ENCODE results near the gene PSMC4. TPM values are rescaled to one million over a fixed set of nuclear protein-coding genes. Genes with fewer than 3 reads are reported as not detected.

The PSMC4 gene
- total RNA-seq, 1 donor from 2014 or later: 49.3 TPM

DNA sequence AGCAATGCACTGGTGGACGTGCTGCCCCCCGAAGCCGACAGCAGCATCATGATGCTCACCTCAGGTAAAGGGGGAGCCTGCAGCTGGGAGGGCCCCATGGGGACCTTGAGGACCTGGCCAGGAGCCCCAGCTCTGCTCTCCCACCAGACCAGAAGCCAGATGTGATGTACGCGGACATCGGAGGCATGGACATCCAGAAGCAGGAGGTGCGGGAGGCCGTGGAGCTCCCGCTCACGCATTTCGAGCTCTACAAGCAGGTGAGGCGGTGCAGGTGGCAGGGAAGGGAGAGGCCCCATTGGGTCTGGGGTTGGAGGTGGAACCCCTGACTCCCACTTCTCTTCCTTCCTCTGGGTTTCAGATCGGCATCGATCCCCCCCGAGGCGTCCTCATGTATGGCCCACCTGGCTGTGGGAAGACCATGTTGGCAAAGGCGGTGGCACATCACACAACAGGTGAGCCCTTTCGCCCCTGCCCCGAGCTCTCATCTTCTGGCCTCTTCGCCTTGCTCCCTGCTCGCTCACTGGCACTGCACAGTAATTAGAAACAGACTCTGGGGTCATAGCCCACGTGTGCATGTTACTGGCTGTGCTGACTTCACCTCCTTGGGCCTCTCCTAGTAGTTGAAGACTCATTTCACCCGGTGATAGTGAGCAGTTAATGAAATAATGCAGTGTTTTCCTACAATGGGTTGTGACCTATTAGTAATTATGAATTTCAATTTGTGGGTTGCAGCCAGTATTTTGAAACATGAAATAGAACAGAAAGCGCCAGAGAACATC lies 3.6 kb downstream of the PSMC4 start:
- intact Hi-C loops (cut with DNase I): no loop called here
- no peak for DNase-seq (ENCODE audit: low spot score)
- ATAC-seq: no peak

DNA sequence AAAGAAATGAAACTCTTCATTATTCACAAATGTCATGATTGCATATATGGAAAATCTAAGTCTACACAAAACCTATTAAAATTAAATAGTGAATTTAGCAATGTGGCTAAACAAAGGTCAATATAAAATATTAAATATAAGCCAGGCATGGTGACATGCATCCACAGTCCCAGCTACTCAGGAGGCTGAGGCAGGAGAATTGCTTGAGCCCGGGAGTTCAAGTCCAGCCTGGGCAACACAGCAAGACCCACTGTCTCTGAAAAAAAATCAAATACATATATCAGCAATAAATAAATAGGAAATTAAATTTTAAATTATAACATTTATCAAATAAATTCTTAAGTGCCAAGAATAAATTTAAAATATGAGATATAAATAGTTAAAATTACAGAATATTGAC lies 11.9 kb downstream of the PSMC4 start:
- DNase-seq (ENCODE audit: low spot score) (no peak), ATAC-seq (no peak)
- intact Hi-C loops (cut with DNase I): no loop called here

DNA sequence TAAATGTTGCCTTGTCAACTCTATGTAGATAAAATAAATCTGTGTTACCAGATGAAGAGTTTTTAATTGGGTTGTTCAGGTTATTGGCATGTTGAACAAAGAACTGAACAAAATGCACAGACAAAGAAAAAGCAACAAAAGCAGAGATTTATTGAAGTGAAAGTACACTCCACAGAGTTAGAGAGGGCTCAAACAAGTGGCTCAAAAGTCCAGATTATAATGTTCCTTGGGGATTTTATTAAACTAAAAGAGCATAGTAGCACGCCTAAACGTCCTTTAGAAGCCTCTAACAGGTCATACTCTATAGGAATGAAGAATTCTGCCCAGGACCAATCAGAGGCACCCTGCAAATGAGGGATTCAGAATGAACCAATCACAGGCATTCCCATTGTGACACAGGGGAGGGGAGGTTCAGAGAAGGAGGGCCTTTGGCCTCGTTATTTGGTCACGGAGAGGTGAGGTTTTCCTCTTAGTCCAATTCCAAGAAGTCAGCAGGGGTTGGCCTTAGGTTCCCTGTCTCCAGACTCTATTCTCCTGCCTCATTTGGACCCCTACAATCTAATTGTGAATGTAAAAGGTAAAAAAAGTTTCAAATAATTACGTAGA lies 12.8 kb downstream of the PSMC4 start:
- intact Hi-C loops (cut with DNase I): no loop called here
- no peak for ATAC-seq
- DNase-seq (ENCODE audit: low spot score): no peak

DNA sequence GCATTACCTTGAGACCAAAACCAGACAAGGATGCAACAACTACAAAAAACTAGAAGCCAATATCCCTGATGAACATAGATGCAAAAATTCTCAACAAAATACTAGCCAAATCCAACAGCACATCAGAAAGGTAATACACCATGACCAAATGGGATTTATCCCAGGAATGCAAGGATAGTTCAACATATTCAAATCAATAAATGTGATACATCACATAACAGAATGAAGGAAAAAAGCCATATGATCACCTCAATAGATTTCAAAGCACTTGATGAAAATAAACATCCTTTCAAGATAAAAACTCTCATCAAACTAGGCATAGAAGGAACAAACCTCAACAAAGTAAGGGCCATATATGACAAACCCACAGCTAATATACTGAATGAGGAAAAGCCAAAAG lies 15.7 kb downstream of the PSMC4 start:
- intact Hi-C loops (cut with DNase I): no loop called here
- no peak for DNase-seq (ENCODE audit: low spot score)
- ATAC-seq: no peak

DNA sequence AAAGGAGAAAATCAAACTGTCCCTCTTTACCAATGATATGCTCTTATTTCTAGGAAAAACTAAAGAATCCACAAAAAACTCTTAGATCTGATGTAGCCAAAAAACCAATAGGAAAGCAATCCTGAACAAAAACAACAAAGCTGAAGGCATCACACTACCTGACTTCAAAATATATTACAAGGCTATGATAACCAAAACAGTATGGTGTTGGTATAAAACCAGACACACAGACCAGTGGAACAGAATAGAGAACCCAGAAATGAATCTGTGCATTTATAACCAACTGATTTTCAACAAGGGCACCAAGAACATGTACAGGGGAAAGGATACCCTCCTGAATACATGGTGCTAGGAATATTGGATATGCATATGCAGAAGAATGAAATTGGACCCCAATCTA lies 16.2 kb downstream of the PSMC4 start:
- ATAC-seq (no peak), DNase-seq (ENCODE audit: low spot score) (no peak)
- intact Hi-C loops (cut with DNase I): no loop called here

DNA sequence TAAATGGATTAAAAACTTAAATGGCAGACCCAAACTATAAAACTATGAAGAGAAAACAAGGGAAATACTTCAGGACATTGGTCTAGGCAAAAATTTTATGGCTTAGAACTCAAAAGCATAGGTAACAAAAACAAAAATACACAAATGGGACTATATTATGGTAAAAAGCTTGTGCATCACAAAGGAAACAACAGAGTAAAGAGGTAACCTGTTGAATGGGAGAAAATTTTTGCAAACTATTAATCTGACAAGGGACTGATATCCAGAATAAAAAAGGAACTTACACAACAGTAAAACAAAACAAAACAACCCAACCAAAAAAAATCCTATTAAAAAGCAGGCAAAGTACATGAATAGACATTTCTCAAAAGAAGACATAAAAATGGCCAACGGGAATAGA lies 16.6 kb downstream of the PSMC4 start:
- ATAC-seq (no peak), DNase-seq (ENCODE audit: low spot score) (no peak)
- intact Hi-C loops (cut with DNase I): no loop called here

DNA sequence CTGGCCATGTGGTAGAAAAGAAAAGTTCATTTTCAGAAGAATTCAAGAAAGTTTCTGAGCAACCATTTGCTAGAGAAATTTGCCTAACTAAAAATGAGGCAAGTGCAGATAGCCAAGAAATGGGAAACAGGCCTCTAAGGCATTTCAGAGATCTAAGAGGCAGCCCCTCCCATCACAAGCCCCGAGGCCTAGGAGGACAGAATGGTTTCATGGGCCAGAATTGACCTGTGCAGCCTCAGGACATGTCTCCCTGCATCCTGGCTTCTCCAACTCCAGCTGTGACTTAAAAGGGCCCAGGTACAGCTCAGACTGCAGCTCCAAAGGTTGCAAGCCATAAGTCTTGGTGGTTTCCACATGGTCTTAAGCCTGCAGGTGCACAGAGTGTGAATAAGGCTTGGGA lies 22.6 kb downstream of the PSMC4 start:
- DNase-seq (ENCODE audit: low spot score) (no peak), ATAC-seq (no peak)
- intact Hi-C loops (cut with DNase I): no loop called here

DNA sequence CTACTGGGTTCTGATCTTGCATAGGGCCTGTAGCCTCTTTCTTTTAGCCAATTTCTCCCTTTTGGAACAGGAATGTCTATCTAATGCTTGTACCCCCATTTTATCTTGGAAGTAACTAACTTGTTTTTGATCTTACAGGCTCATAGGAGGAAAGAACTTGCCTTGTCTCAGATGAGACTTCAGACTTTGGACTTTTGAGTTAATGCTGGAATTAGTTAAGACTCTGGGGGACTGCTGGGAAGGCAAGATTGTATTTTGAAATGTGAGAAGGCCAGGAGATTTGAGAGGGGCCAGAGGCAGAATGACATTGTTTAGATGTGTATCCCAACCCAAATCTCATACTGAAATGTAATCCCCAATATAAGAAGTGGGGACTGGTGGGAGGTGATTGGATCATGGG lies 23.4 kb downstream of the PSMC4 start:
- ATAC-seq (no peak), DNase-seq (ENCODE audit: low spot score) (no peak)
- intact Hi-C loops (cut with DNase I): no loop called here

DNA sequence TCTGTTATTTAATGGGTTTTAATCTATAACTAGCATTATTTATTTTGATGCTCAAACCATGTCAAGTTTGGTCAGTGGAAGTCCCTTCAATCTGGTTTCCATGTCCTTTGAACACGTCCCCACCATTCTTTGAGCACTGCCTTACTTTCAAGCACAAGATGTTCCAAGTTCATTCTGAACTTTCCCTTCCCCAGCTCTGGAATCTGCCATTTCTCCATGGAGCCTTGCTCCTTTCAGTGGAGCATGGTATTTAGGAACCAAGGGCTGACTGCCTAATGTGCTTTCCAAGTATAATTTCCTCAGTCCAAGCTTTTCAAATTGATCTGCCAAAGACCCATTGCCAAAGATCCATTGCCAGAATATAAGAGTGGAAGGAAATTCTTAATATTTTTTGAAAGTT lies 24.8 kb downstream of the PSMC4 start:
- ATAC-seq (no peak), DNase-seq (ENCODE audit: low spot score) (no peak)
- intact Hi-C loops (cut with DNase I): no loop called here

DNA sequence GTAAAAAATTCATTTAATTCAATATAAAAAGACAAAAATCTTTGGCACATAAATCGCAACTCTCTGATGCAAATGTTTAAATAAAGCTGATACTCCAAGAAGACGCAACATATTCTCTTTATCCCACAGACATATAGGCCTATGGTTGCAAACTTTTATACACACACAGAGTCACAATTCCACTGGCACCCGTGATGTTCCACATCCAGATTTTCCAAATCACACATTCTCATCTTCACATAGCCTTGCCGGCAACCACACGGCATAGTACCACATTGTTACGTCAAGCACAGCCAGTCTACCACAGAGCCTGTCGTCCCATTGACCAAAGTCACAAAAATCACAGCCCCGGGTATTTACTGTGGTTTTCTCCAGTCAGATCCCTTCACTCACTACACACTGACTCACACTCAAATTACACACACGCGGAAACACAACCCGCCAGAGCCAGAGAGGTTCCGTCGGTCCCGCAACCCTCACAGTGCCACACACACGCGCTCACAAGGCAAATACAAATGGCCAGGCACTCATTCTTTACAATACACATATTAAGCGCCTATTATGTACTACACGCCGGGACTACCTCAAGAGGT lies 25.3 kb downstream of the PSMC4 start:
- ATAC-seq: peak; percentile 61
- intact Hi-C loops (cut with DNase I): no loop called here

DNA sequence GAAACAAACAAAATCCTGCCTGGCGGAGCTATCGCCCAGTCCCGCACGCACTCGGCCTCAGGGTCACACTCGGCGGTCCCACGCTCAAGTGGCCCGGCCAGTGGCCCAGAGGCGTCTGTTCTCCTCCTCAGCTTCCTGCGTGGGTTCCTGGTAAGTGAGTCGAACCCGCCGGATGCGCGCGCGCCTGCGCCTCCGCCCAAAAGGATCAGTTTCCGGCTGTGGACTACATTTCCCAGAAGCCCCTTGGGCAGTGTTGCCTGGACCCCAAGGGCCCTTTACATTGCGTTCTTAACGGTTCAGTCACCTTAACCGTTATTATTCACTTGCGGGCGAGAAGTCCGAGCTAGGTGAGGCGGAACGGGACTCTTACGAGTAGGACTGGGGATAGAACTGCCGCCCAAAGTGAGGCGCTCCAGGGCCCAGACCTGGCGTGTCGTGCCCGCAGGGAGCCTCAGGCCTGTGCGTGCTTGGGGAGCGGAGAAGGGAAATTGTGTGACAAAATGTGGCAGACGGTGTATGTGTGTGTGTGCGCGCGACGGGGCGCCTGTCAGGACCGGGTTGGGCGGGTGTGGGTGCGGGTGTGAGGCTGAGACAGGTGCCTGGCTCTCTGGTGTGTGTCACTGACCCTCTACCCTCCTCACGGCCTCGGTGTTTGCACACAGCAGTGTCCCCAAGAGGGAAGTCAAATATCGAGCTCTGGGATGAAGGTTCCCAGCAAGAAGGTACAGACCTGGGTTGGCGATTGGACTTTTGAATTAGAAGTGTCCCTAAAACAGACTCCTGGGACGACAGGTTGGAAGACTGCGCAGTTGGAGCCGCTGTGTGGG lies 26.1 kb downstream of the PSMC4 start, which contains the start of gene ZNF546:
Gene ZNF546 (plus strand): TSS at position 250 of the 827 bp plus-strand sequence. CDS start 1,267 bp downstream, outside the sequence.
- DNase-seq (ENCODE audit: low spot score): peak; percentile 93
- ATAC-seq: peak; percentile 99
- intact Hi-C loops (cut with DNase I): no loop called here

More for the DNA sequence above, 25.3 kb downstream of the PSMC4 start:
- DNase-seq (ENCODE audit: low spot score): no peak

DNA sequence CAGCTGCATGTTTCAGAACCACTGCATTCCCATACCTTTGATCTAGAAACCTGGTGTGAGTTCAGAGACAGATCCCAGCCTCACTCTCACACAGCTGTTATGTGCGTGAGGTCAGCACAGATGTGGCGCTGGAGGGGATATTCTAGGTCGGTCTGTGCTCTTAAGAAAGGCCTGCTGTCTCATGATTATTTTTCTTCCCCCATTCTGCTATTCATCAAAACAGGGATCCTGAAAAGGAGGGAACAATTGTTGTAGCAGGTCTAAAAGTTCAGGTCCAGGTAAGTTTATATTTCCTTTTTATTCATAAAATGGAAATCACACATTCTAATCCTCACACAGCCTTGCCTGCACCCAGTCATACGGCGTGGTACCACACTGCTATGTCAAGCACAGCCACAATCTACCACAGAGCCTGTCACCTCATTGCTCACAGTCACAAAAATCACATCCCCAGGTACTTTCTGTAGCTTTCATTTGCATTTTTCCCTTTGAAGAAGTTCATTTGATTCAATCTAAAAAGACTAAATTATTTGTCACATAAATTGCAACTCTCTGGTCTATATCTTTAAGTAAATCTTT lies 26.8 kb downstream of the PSMC4 start:
- ATAC-seq: peak; percentile 19
- no peak for DNase-seq (ENCODE audit: low spot score)
- intact Hi-C loops (cut with DNase I): no loop called here

DNA sequence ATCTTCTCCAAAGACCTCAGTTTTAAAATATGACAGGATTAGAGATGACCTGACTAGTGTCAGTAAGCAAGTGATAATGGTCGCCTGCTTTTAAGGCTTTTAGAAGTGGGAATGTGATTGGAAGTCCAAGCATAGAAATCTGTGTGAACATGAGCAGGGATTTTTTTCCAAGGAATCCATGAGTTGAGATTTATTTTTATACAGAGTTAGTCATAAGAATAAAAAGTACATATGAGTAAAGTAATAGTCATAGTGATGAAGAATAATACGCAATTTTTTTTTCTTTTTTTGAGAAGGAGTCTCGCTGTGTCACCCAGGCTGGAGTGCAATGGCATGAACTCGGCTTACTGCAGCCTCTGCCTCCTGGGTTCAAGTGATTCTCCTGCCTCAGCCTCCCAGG lies 27.5 kb downstream of the PSMC4 start:
- ATAC-seq (no peak), DNase-seq (ENCODE audit: low spot score) (no peak)
- intact Hi-C loops (cut with DNase I): no loop called here

DNA sequence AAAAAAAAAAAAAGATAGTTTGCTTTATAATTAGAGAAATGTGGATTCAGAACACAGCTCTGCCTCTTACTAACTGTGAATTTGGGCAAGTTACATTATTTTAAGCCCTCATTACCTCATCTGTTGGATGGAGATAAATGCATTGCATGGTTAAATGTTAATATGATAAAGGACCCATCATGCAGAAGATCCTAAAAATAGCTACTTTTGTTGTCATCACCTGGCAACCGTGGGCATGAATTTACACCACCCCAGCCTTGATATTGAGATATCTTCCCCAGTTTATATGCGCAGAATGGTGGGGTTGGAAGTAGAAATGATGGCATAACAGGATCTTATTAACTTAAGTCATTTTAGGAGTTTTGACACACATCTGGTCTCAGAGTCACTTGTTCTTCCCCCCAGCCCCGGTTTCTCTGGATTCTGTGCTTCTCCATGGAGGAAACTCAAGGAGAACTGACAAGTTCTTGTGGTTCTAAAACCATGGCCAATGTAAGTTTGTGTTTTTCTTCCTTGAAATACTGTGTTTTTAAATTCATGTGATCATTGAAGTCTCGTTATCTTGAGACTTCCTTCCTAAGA lies 34.8 kb downstream of the PSMC4 start:
- no peak for DNase-seq (ENCODE audit: low spot score)
- intact Hi-C loops (cut with DNase I): no loop called here
- no peak for ATAC-seq

DNA sequence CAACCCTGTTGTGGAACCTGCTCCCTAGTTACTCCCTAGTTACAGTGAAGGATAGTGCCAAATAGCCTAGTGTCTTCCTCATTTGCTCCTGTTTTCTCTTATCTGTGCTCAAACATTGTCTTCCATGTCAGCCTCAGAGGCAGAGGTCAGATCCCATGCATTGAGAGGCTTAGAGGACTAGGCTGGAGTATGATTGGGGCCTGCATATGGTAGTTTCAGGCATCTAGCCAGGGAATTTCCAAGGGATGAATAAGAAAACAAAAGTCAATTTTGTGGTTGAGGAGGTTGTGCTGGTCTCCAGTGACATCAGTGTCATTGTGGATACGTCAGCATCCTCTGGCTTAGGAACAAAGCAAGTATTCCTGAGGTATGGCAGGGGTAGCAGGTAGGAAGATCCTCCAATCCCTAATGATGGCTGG lies 35.3 kb downstream of the PSMC4 start:
- intact Hi-C loops (cut with DNase I): no loop called here
- ATAC-seq: no peak
- no peak for DNase-seq (ENCODE audit: low spot score)

DNA sequence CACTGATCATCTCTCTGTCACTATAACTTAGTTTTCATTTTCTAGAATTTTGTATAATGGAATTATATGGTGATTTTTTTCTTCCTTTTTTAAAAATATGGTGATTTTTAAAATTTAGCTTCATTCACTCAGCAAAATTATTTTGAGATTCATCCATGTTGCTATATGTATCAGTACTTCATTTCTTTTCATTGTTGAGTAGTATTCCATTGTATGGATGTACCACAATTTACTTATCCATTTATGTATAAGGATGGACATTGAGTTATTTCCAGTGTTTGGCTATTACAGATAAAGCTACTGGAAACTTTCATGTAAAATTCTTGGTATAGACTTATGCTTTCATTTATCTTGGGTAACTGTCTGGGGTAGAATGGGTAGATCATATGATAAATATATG lies 38.7 kb downstream of the PSMC4 start:
- DNase-seq (ENCODE audit: low spot score) (no peak), ATAC-seq (no peak)
- intact Hi-C loops (cut with DNase I): no loop called here

DNA sequence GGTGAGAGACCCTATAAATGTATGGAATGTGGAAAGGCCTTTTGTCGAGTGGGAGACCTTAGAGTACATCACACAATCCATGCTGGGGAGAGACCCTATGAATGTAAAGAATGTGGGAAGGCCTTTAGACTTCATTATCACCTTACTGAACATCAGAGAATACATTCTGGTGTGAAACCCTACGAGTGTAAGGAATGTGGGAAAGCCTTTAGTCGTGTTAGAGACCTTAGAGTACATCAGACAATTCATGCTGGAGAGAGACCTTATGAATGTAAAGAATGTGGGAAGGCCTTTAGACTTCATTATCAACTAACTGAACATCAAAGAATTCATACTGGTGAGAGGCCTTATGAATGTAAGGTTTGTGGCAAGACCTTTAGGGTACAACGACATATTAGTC lies 43.0 kb downstream of the PSMC4 start:
- intact Hi-C loops (cut with DNase I): no loop called here
- no peak for ATAC-seq
- DNase-seq (ENCODE audit: low spot score): no peak

DNA sequence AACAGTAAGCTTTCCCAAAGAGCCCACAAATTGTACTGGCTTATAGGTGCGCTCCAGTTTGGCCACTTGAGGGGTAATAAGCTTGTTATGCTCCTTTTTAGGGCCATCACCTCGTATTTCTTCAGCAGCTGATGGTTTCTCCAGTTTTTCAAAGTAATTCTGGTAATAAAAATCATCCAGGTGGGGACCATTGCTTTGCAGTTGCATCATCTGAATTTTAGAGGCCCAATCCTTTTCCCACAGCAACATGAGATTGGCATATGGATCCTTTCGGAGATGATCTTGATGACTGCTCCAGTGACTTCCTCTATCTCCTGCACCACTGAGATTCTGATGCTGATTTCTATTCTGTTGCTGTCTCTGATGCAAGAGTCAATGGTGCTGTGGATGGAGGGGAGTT lies 53.0 kb downstream of the PSMC4 start:
- intact Hi-C loops (cut with DNase I): no loop called here
- DNase-seq (ENCODE audit: low spot score) (no peak), ATAC-seq (no peak)

Data from sciatic nerve (tissue), 2 donors.